Stimulated activated CD4-positive, alpha-beta T cell treated with anti-CD3 and anti-CD28 coated beads, TNF-alpha, amount 100 ng/mL, for 4 hours (primary cell): ENCODE measurements around the gene HERC2.
"Not testable (repeated sequence)": the region's sequence is repeated elsewhere in the genome, so short reads cannot be mapped to it uniquely, and the experiment has no call there.

ENCODE experiments used
- DNase-seq, 3 experiments: peaks; one replicate each; pipeline ENCODE4 v3.0.0-alpha.2; 2020; ENCODE audit warnings: low read depth in 3 of 3

Gene HERC2

DNA sequence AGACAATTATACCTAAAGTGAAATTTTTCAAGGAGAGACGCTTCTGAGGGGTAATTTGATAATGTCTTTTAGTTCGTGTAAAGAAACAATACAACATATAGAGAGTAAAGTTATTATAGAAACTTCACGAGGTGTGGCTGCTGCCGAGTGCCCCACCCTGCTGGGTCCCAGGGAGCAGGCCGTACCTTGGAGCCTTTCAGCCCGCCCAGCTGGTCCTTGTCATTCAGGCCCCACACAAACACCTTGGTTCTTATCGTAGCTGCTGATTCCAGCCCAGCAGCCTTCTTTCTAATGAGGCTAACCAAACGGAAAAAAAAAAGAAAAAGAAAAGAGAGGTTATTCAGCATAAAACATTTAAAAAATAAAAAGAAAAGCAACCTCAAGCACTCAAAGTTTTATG lies 139.8 kb downstream of the HERC2 start:
- no peak for DNase-seq

DNA sequence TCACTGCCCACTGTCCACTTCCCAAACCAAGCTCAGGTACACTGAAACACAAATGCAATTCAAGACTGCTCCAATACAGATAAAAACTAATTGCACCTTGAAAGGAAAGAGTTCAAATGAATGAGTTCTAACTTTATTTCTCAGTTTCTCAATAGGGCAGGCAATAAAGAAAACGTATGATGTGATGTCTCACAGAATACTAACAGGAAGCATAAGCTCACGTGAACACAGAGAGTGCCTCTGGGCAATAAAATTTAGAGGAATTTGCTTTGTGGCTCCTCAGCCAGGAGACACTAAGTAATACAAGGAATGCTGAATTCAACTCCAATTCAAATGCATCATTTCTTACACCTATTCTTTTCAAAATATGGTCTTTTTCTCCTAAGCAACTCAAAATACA lies 140.6 kb downstream of the HERC2 start:
- no peak for DNase-seq

- no peak for DNase-seq
Measured at GRCh38 chr15:28179270-28179669, 142.7 kb downstream of the HERC2 start.

- DNase-seq = no peak
Measured at GRCh38 chr15:28178727-28179126, 143.3 kb downstream of the HERC2 start.

DNA sequence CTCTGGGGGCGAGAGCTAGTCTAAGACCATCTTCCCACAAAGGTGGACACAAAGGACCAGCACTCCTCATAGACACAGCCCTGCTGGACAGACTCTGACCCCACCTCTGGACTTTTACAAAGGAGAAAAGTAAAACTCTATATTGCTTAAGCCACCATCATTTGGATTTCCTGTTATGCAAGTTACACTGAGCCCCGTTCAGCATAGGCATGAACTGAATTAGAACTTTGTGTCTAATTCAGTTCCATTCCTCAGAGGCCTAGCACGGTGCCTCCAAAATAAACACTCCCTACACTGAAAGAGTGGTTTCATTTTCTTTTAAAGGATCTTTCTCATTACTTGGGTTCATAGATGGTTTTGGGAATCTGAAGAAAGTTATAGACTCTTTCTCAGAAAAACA lies 143.7 kb downstream of the HERC2 start:
- DNase-seq = no peak

DNA sequence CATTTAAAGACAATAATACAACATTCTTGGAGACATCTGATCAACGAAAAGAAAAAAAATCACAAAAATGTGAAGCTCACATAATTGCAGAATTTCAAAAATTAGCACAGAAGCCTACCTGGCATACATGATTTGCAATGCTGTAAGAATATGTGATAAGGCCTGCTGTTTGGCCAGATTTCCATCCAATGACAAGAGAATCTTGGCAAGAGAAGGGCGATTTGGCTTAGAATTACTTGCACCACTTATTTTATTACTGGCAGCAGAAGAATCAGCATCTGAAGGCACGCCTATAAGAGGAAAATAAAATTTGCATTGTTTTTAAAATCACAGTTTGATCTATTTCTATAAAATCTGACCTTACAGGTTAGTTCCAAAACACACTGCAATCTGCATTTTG lies 152.6 kb downstream of the HERC2 start:
- DNase-seq = no peak

DNA sequence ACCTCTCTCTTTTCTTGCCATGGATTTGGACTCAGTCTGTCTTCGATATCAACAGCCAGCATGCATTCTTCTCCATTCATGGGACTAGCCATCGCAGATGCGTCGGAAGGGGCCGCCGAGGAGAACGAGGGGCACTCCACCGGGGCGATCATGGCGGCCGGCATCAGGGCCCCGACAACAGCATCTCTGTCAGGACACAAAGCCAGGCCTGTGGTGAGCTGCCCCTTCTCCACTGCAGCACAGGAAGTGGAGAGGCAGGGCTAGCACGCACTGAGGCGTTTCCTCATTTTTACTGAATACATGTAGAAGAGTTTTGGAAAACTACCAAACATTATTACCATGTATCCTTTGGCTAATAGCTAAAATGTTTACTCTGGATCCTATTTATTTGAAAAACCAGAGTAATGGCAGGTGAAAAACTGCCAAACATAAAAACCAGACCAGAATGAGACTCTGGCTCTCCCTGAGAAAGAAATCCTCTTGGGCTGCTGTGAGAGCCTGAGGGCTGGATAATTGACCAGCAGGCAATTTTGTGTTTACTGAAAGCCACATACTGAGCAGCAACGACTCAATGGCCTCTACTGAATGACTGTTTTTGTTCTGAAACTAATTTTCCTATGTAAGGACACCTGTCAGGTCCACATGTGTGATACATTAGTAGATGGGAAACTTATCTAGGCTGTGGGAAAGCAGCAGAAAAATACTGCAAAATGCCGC lies 153.4 kb downstream of the HERC2 start:
- not testable (repeated sequence) for DNase-seq

- no peak for DNase-seq
Measured at GRCh38 chr15:28167042-28167441, 154.9 kb downstream of the HERC2 start.

GRCh38 chr15:28165791-28166190 lies 156.2 kb downstream of the HERC2 start:
- DNase-seq = no peak

- DNase-seq = no peak
Measured at GRCh38 chr15:28164876-28165275, 157.1 kb downstream of the HERC2 start.

GRCh38 chr15:28154283-28154682 lies 167.7 kb downstream of the HERC2 start:
- no peak for DNase-seq

DNA sequence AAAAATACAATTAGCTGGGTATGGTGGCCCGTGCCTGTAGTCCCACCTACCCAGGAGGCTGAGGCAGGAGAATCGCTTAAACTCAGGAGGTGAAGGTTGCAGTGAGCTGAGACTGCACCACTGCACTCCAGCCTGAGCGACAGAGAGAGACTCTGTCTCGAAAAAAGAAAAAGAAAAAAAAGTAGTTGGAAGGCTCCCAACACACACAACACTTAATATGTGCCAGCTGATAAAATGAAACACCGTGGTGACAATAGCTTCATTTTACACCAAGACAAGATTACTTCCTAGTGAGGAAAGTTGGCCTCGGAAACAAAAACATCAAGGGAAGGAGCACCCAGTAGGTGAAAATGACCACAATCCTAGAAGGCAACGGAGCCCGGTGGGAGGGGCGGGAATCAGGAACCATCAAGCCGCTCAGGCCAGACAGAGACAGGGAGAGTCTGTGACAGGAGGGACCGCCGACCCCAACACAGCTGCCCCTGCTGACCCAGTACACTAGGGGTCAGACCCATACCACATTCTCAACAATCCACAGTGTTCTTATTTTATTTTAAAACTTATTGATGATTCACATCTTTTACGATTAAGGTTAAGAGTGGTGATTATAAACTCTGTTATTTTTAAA lies 168.4 kb downstream of the HERC2 start:
- DNase-seq = no peak

- not testable (repeated sequence) for DNase-seq
Measured at GRCh38 chr15:28152538-28152923, 169.4 kb downstream of the HERC2 start.

DNA sequence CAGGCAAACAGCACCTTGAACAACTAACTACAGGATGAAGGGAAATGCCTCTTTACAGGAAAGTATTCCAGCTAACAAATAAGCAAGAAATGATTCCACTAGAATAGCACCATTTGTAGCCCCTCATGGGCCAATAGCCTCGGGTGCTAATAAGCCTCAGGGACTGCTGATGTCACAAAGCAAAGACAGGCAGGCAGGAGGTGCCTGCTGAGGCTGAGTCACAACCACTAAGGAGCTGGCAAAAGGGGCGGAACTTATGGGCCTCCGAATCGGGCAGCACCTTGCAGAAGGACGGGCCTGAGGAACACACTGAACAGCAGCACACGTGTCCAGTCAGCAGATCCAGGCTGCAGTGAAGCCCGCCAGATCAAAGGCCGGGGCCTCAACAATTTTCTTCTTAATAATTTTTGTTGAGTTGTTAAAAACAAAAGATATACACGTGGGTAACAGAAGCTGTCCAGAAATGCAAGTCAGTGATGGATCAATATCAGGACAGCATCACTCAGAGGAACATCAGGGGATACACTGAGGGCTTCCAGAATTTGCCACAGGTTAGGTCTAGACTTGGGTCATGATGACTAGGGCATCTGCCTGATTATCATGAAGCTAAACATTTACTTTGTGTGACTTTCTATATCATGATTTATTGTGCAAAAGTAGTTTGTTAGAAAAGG lies 170.0 kb downstream of the HERC2 start:
- not testable (repeated sequence) for DNase-seq

- DNase-seq = no peak
Measured at GRCh38 chr15:28147801-28148200, 174.2 kb downstream of the HERC2 start.

- not testable (repeated sequence) for DNase-seq
Measured at GRCh38 chr15:28145419-28145818, 176.6 kb downstream of the HERC2 start.

DNA sequence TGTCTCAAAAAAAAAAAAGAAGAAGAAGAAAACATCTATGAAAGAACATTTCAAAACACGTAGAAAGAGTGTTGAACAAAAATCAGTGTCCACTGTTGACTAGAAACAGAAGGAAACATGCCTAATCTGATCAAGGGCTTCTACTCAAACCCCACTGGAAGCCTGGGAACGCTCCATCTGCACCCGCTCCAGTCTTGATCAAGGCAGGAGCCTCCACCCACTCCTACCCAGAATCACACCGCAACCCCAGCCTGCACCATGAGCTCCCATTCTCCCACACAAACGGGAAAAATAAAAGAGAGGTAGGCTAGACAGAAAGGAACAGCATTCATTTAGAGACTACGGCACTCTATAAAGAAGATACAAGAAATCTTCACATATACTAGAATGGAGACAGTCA lies 181.9 kb downstream of the HERC2 start:
- no peak for DNase-seq

DNA sequence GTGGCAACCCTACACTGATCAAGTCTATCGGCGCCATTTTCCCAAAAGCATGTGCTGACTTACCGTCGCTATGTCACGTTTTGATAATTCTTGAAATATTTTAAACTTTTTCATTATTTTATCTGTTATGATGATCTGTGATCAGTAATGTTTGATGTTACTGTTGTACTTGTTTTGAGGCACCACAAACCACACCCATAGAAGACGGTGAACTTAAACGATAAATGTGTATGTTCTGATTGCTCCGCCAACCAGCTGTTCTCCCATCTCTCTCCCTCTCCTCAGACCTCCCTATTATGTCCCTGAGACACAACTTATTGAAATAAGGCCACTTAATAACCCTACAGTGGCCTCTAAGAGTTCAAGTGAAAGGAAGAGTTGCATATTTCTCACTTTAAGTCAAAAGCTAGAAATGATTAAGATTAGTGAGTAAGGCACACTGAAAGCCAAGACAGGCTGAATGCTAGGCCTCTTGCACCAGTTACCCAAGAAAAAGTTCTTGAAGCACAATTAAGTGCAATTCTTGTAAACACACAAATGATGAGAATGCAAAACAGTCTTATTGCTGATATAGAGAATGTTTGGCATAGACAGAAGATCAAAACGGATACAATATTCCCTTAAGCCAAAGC lies 184.5 kb downstream of the HERC2 start:
- not testable (repeated sequence) for DNase-seq

GRCh38 chr15:28136236-28136904 lies 185.6 kb downstream of the HERC2 start:
- not testable (repeated sequence) for DNase-seq

GRCh38 chr15:28133281-28133680 lies 188.7 kb downstream of the HERC2 start:
- DNase-seq = no peak

DNA sequence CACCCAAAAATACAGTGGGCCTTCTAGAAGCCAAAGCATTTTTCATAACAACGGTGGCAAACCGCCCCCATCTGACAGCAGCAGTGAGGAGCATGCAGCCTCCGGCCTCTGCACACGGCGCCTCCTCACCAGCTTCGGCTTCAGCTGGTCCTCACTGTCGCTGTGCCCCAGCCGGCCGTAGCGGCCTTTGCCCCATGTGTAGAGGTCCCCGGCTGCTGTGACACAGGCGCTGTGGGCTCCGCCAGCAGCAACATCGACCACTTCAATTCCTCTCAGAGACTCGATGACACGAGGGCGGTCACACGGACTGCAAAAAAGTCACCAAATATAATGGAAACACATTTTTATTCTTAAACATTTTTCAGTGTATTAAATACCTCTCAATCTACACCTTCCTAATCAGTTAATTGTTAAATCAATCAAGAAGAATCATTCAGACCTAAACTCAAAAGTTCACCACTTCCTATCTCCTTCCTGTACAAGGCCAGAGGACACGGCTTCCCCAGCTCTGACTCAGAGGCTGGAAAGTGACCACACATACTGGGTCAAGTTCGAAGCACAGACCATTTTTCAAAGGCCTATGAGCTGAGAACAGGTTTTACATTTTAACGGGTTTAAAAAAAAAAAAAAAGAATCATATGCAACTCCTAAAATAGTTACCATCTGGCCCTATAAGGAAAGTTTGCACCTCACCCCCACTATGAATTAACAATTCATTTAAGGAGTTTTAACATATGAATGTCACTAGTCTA lies 189.3 kb downstream of the HERC2 start:
- no peak for DNase-seq
